SJCRH30 (cell line): ENCODE results near the gene GLYATL1B. TPM values are rescaled to one million over a fixed set of nuclear protein-coding genes. Genes with fewer than 3 reads are reported as not detected.
"Not testable (repeated sequence)": the region's sequence is repeated elsewhere in the genome, so short reads cannot be mapped to it uniquely, and the experiment has no call there.

Experiments
- DNase-seq, 2 experiments: peaks; one replicate each; pipeline ENCODE4 v3.0.0-alpha.2; 2015 to 2020
- H3K27ac ChIP-seq: fragments of 250-450 bp; sonication (Bioruptor Pico); 2 replicates; pipeline ENCODE4 v1.5.1; 2020; ENCODE audit warnings: mild to moderate bottlenecking, moderate library complexity
- H3K27me3 ChIP-seq: fragments of 250-450 bp; sonication (Bioruptor Pico); 2 replicates; pipeline ENCODE4 v1.5.1; 2020; ENCODE audit warnings: mild to moderate bottlenecking, moderate library complexity
- H3K36me3 ChIP-seq: fragments of 250-450 bp; sonication (Bioruptor Pico); 2 replicates; pipeline ENCODE4 v1.5.1; 2020; ENCODE audit warnings: mild to moderate bottlenecking, moderate library complexity
- H3K4me1 ChIP-seq: fragments of 250-450 bp; sonication (Bioruptor Pico); 2 replicates; pipeline ENCODE4 v1.5.1; 2020; ENCODE audit warnings: mild to moderate bottlenecking, moderate library complexity
- H3K4me3 ChIP-seq: fragments of 250-450 bp; sonication (Bioruptor Pico); 2 replicates; pipeline ENCODE4 v1.5.1; 2020; ENCODE audit warnings: mild to moderate bottlenecking, moderate library complexity
- H3K9me3 ChIP-seq: fragments of 250-450 bp; sonication (Bioruptor Pico); replicated peaks from 2 replicates; pipeline ENCODE4 v1.5.1; 2020; ENCODE audit warnings: mild to moderate bottlenecking, moderate library complexity
- total RNA-seq: library from RNA; depleted of rRNA; stranded (reverse); fragments of >200 nt; shearing (Covaris generic); gene quantifications from 2 replicates; pipeline ENCODE4 v1.2.3, GENCODE V29; 2014

Gene GLYATL1B
- total RNA-seq, 1 experiment from 2014 or later, result 0.24 TPM

- no peak for DNase-seq
- no peak overlapping the region for H3K27ac ChIP-seq
- H3K4me3 ChIP-seq, result no peak overlapping the region
- H3K36me3 ChIP-seq, result peaks cover 77% of the 10 kb centered on the region
- H3K4me1 ChIP-seq, result no peaks in the 10 kb centered on the region
- no peaks in the 10 kb centered on the region for H3K27me3 ChIP-seq
- H3K9me3 ChIP-seq, result no peaks in the 10 kb centered on the region
Observed at GRCh38 chr11:59115553-59115952, 29.4 kb downstream of the GLYATL1B start.

DNA sequence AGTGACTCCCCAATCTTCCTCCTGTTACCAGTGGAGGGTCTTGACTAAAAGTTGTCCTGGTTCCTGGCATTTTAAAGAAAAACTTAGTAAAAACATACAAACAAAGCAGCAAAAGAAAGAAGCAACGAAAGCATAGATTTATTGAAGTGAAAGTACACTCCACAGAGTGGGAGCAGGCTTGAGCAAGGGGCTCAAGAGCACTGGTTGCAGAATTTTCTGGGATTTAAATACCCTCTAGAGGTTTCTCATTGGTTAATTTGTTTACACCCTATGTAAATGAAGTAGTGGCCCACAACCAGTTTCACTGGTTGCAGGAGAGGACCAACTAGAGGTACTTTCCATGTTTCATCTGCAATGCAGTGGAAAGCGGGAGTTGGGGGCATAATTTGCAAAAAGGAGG, 31.7 kb downstream of the GLYATL1B start:
- Histone ChIP-seq H3K9me3 (no peaks in the 10 kb centered on the region), H3K27ac (no peak overlapping the region), H3K36me3 (peaks cover 73% of the 10 kb centered on the region), H3K4me3 (no peak overlapping the region), H3K27me3 (no peaks in the 10 kb centered on the region), H3K4me1 (no peaks in the 10 kb centered on the region)
- DNase-seq, result no peak

- no peak overlapping the region for H3K4me3 ChIP-seq
- no peak overlapping the region for H3K27ac ChIP-seq
- no peak for DNase-seq
- H3K9me3 ChIP-seq, result no peaks in the 10 kb centered on the region
- H3K4me1 ChIP-seq, result no peaks in the 10 kb centered on the region
- peaks cover 80% of the 10 kb centered on the region for H3K36me3 ChIP-seq
- H3K27me3 ChIP-seq, result no peaks in the 10 kb centered on the region
Observed at GRCh38 chr11:59119826-59120225, 33.7 kb downstream of the GLYATL1B start.

GRCh38 chr11:59135648-59136461, 49.7 kb downstream of the GLYATL1B start:
- peak; percentile 77 to 83 for DNase-seq
- H3K9me3 ChIP-seq, result peaks cover 8% of the 10 kb centered on the region; the same call in 1 of the 2 replicates
- H3K27ac ChIP-seq, result no peak overlapping the region
- peak overlapping the region; percentile 20 for H3K4me3 ChIP-seq
- H3K36me3 ChIP-seq, result no peaks in the 10 kb centered on the region; the same call in 1 of the 2 replicates
- no peaks in the 10 kb centered on the region for H3K27me3 ChIP-seq
- H3K4me1 ChIP-seq, result no peaks in the 10 kb centered on the region

DNA sequence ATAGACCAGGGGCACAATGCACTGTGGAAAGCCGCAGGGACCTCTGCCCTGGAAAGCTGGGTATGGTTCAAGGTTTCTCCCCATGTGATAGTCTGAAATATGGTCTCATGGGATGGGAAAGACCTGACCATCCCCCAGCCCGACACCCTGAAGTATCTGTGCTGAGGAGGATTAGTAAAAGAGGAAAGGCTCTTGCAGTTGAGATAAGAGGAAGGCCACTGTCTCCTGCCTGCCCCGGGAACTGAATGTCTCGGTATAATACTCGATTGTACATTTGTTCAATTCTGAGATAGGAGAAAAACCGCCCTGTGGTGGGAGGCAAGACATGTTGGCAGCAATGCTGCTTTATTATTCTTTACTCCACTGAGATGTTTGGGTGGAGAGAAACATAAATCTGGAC, 50.4 kb downstream of the GLYATL1B start:
- not testable (repeated sequence) for H3K27ac ChIP-seq, DNase-seq, H3K36me3 ChIP-seq

DNA sequence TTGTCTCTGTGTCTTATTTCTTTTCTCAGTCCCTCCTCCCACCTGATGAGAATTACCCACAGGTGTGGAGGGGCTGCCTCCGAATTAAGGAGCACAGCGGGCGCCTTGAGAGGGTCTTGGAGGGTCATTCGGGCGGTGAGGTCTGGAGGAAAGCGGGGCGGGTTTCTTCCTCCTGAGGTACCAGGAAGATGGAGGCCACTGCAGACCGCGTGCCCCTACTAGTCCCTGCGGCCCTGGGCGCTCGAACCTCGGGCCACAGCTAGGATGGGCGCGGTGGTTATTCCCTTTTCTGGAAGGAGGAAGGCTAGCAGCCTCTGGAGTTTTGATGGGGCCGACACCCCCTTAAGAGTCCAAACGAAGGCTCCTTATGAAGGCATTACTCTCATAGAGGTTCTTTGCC, 51.1 kb downstream of the GLYATL1B start:
- H3K36me3 ChIP-seq, result no peaks in the 10 kb centered on the region; the same call in 1 of the 2 replicates
- H3K27me3 ChIP-seq, result no peaks in the 10 kb centered on the region
- no peak for DNase-seq
- H3K27ac ChIP-seq, result no peak overlapping the region
- no peak overlapping the region for H3K4me3 ChIP-seq
- peaks cover under 1% of the 10 kb centered on the region; the same call in 1 of the 2 replicates for H3K9me3 ChIP-seq
- no peaks in the 10 kb centered on the region for H3K4me1 ChIP-seq

More for the DNA sequence above, 50.4 kb downstream of the GLYATL1B start:
- not testable (repeated sequence) for H3K27me3 ChIP-seq, H3K4me1 ChIP-seq, H3K9me3 ChIP-seq, H3K4me3 ChIP-seq

DNA sequence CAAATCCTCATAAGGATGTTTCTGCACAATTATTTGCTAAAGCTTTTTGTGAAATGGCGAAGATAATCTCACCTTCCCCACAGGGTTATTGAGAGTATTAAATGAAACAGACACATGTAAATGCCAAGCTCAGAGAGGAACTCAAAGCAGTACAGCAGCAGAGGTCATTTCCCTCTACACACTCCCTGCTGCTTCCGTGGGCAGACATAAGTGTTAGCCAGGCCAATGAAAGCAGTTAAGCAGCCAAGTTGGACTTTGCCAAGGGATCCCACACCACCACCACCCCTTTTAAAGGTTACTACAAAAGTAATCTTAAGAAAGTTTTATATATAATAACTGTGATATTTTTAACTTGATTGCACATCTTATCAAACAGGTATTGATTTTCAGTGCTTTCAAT, 52.5 kb downstream of the GLYATL1B start:
- Histone ChIP-seq H3K9me3 (no peaks in the 10 kb centered on the region), H3K27me3 (no peaks in the 10 kb centered on the region)
- no peak for DNase-seq

GRCh38 chr11:59141191-59141590, 55.1 kb downstream of the GLYATL1B start:
- Histone ChIP-seq H3K9me3 (no peaks in the 10 kb centered on the region), H3K36me3 (no peaks in the 10 kb centered on the region), H3K27ac (no peak overlapping the region), H3K4me1 (no peaks in the 10 kb centered on the region), H3K4me3 (no peak overlapping the region), H3K27me3 (no peaks in the 10 kb centered on the region)
- no peak for DNase-seq

More for the DNA sequence above, 52.5 kb downstream of the GLYATL1B start:
- no peaks in the 10 kb centered on the region for H3K4me1 ChIP-seq
- H3K36me3 ChIP-seq, result no peaks in the 10 kb centered on the region
- no peak overlapping the region for H3K4me3 ChIP-seq
- H3K27ac ChIP-seq, result no peak overlapping the region

- H3K9me3 ChIP-seq, result no peaks in the 10 kb centered on the region
- no peaks in the 10 kb centered on the region for H3K27me3 ChIP-seq
- H3K4me1 ChIP-seq, result no peaks in the 10 kb centered on the region
- H3K27ac ChIP-seq, result peak overlapping the region; percentile 41; the same call in 1 of the 2 replicates
- H3K4me3 ChIP-seq, result peak overlapping the region; percentile 63
- no peaks in the 10 kb centered on the region for H3K36me3 ChIP-seq
- DNase-seq, result no peak
Observed at GRCh38 chr11:59141673-59142460, 55.8 kb downstream of the GLYATL1B start.

- H3K9me3 ChIP-seq, result no peaks in the 10 kb centered on the region
- peak within 1 kb of the TSS; percentile 41 for H3K27ac ChIP-seq
- peak within 1 kb of the TSS; percentile 63 for H3K4me3 ChIP-seq
- no peaks in the 10 kb centered on the region for H3K4me1 ChIP-seq
- no peaks in the 10 kb centered on the region for H3K36me3 ChIP-seq
- no peaks in the 10 kb centered on the region for H3K27me3 ChIP-seq
- peak; percentile 76 to 80 for DNase-seq
Observed at GRCh38 chr11:59142530-59143507, 56.7 kb downstream of the GLYATL1B start, which contains the start of gene FAM111A. FAM111A (plus strand) TSS chr11:59142856; CDS start chr11:59148873, 6,017 bp downstream.

DNA sequence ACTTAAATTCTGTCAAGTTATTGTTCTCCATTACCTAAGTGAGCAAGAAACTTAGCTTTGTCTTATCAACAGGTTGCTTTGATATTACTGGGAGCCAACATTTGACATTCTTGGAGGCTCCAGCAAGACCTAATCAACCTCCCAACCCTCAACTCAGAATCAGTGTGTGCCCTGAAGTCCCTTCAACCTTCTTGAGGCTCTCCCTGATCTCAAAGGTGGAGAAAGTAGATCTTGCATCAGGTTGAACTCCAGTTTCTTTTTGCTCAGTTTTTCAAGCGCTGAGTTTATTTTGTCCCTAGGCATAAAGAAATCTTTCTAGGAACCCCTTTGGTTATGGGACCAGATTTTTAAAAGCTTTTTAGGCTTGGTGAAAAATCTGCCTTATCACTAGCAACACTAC, 58.0 kb downstream of the GLYATL1B start:
- Histone ChIP-seq H3K4me3 (peak overlapping the region; percentile 54), H3K36me3 (0 out of 2 replicates have a peak, but pooled peaks cover 2% of the 10 kb centered on the region), H3K9me3 (no peaks in the 10 kb centered on the region), H3K27me3 (no peaks in the 10 kb centered on the region), H3K4me1 (no peaks in the 10 kb centered on the region), H3K27ac (peak overlapping the region; percentile 63)
- no peak for DNase-seq
